B cell (primary cell): ENCODE data around the gene ANGPTL8. TPM values are rescaled to one million over a fixed set of nuclear protein-coding genes. Genes with fewer than 3 reads are reported as not detected.

ENCODE experiments used
- ATAC-seq: fragments of 200-7000 bp; cut with Tn5 transposase; one replicate; pipeline ENCODE4 v1.10.0; 2021; ENCODE audit warnings: low read depth, mild to moderate bottlenecking, moderate number of reproducible peaks, moderate library complexity
- CTCF ChIA-PET: fragments of 350-600 bp; sonication (Branson Sonifier 250); formaldehyde crosslinking; loops from one replicate; lab custom pipeline; 2021; ENCODE audit warnings: antibody characterized with exemption, inconsistent platforms; lab: Charles Lee
- POLR2A ChIA-PET: fragments of 350-600 bp; sonication (Branson Sonifier 250); formaldehyde crosslinking; loops from one replicate; lab custom pipeline; 2021; ENCODE audit warnings: antibody characterized with exemption; lab: Charles Lee
- DNase-seq: peaks from one replicate; pipeline ENCODE4 v3.0.0; 2013
- H2AFZ ChIP-seq: 2 replicates; pipeline ENCODE4 v1.6.1; 2012; ENCODE audit warnings: mild to moderate bottlenecking, low read depth, low read length; ENCODE audit not compliant: insufficient read depth, poor library complexity, severe bottlenecking
- H3K27ac ChIP-seq, 2 donors: 1 replicate in 1 of 2; 2 replicates in 1 of 2; pipeline ENCODE4 v1.5.1; 2012 to 2013; ENCODE audit warnings: low read length in 2 of 2, mild to moderate bottlenecking in 2 of 2, moderate library complexity in 1 of 2
- H3K27me3 ChIP-seq, 4 experiments: fragments of 200-600 bp in 1 of 4; sonication (generic) in 1 of 4; replicated peaks in 1 of 4; 1 replicate in 2 of 4; 2 replicates in 2 of 4; pipeline versions ENCODE4 v1.6.1 to v1.7.0; 2013 to 2016; ENCODE audit warnings: low read length in 3 of 4, mild to moderate bottlenecking in 2 of 4, mixed read lengths in 1 of 4, moderate library complexity in 1 of 4; ENCODE audit not compliant: insufficient read depth in 4 of 4, control insufficient read depth in 3 of 4; ENCODE audit errors: control extremely low read depth in 1 of 4
- H3K36me3 ChIP-seq, 2 experiments: replicated peaks in 1 of 2; 1 replicate in 1 of 2; 2 replicates in 1 of 2; pipeline versions ENCODE4 v1.6.1 to v1.7.1; 2013; ENCODE audit warnings: low read length in 1 of 2; ENCODE audit not compliant: insufficient read depth in 2 of 2, control insufficient read depth in 1 of 2; ENCODE audit errors: control extremely low read depth in 1 of 2, extremely low read depth in 1 of 2
- H3K4me1 ChIP-seq, 2 donors: fragments of 200-600 bp in 1 of 2; sonication (generic) in 1 of 2; 1 replicate in 1 of 2; 2 replicates in 1 of 2; pipeline versions ENCODE4 v1.5.1 to v1.6.1; 2013 to 2017; ENCODE audit warnings: low read length in 2 of 2; ENCODE audit not compliant: control insufficient read depth in 2 of 2, insufficient read depth in 2 of 2
- H3K4me2 ChIP-seq: replicated peaks from 2 replicates; pipeline ENCODE3; 2012; ENCODE audit warnings: mild to moderate bottlenecking, low read depth, low read length; ENCODE audit not compliant: poor library complexity, severe bottlenecking
- H3K4me3 ChIP-seq, 5 experiments: fragments of 200-600 bp in 1 of 5; sonication (generic) in 1 of 5; 1 replicate in 3 of 5; 2 replicates in 2 of 5; pipeline versions ENCODE4 v1.5.1 to v1.7.0; 2011 to 2016; ENCODE audit warnings: low read length in 4 of 5, mild to moderate bottlenecking in 4 of 5, low read depth in 2 of 5, control low read depth in 1 of 5, moderate library complexity in 1 of 5; ENCODE audit not compliant: insufficient read depth in 1 of 5; ENCODE audit errors: control extremely low read depth in 1 of 5, extremely low read depth in 1 of 5
- H3K79me2 ChIP-seq: fragments of 200-600 bp; sonication (generic); one replicate; pipeline ENCODE4 v1.6.0; 2016; ENCODE audit warnings: low read length; ENCODE audit not compliant: control insufficient read depth, insufficient read depth
- H3K9ac ChIP-seq: fragments of 200-600 bp; sonication (generic); 2 replicates; pipeline ENCODE4 v1.6.1; 2017; ENCODE audit warnings: mild to moderate bottlenecking, low read length, moderate library complexity
- H3K9me3 ChIP-seq, 3 donors: one replicate each; pipeline versions ENCODE4 v1.6.1 to v1.7.1; 2013; ENCODE audit warnings: low read length in 2 of 3; ENCODE audit not compliant: control insufficient read depth in 2 of 3, insufficient read depth in 1 of 3; ENCODE audit errors: control extremely low read depth in 1 of 3
- H4K20me1 ChIP-seq: 2 replicates; pipeline ENCODE4 v1.6.0; 2012; ENCODE audit warnings: mild to moderate bottlenecking, low read length; ENCODE audit not compliant: insufficient read depth, control insufficient read depth, poor library complexity, severe bottlenecking
- H3K27ac Mint-ChIP-seq: one replicate; pipeline ENCODE4 v1.8.0; 2021; ENCODE audit warnings: mixed read lengths
- H3K27me3 Mint-ChIP-seq: one replicate; pipeline ENCODE4 v1.8.0; 2021; ENCODE audit warnings: mixed read lengths
- H3K4me1 Mint-ChIP-seq: one replicate; pipeline ENCODE4 v1.8.0; 2021; ENCODE audit warnings: mixed read lengths
- H3K4me3 Mint-ChIP-seq: one replicate; pipeline ENCODE4 v1.8.0; 2021; ENCODE audit warnings: mixed read lengths
- H3K9me3 Mint-ChIP-seq: one replicate; pipeline ENCODE4 v1.8.0; 2022; ENCODE audit warnings: mixed read lengths; ENCODE audit not compliant: insufficient read depth
- CTCF ChIP-seq: fragments of 200-600 bp; IDR thresholded peaks from one replicate; pipeline ENCODE4 v1.8.0; 2022; ENCODE audit warnings: antibody characterized with exemption, mild to moderate bottlenecking
- EZH2 ChIP-seq: IDR thresholded peaks from 2 replicates; pipeline ENCODE4 v1.6.1; 2012; ENCODE audit warnings: borderline replicate concordance, low read depth, mild to moderate bottlenecking, moderate library complexity, low read length; ENCODE audit not compliant: insufficient read depth, poor library complexity, severe bottlenecking
- WGBS: methylation state at CpG from one replicate; pipeline ENCODE4 v1.1.5; 2013; ENCODE audit warnings: missing lambda C conversion rate; ENCODE audit not compliant: insufficient coverage; 5-methylcytosine and 5-hydroxymethylcytosine counted together
- intact Hi-C: fragments of 100-400 bp; cut with micrococcal nuclease; formaldehyde crosslinking; loops from one replicate; pipeline ENCODE4 v1.10.0; 2022
- polyA plus RNA-seq: library from polyadenylated mRNA; depleted of rRNA; stranded (reverse); fragments of >200 nt; gene quantifications from 2 replicates; pipeline ENCODE4 v1.2.3, GENCODE V29; 2012
- total RNA-seq, 2 donors: library from RNA; stranded (reverse); fragments of 120-200 nt in 1 of 2; gene quantifications; 1 replicate in 1 of 2; 2 replicates in 1 of 2; pipeline versions ENCODE4 v1.2.3 to v1.2.4, GENCODE V29; 2013 to 2022

ANGPTL8 gene
- total and polyA plus RNA-seq, 2 donors (not counting 1 experiment from before 2014, with no cell fraction given) = not detected

GRCh38 chr19:11208561-11209471 is 30.6 kb upstream of the ANGPTL8 start:
- Mint-ChIP-seq H3K9me3 (no peaks in the 10 kb centered on the region), H3K27me3 (peaks cover 3% of the 10 kb centered on the region), H3K4me3 (no peak overlapping the region), H3K27ac (peak overlapping the region; percentile 59), H3K4me1 (peaks cover 11% of the 10 kb centered on the region)
- TF ChIP-seq EZH2 = no peak
- TF ChIP-seq CTCF = no peak
- POLR2A ChIA-PET = no interaction called here
- CTCF ChIA-PET = no interaction called here
- Histone ChIP-seq H3K79me2 (no peaks in the 10 kb centered on the region), H3K9me3 (no peaks in the 10 kb centered on the region), H3K27ac (no peak overlapping the region), H3K9ac (no peak overlapping the region), H2AFZ (no peak overlapping the region), H3K4me1 (peaks cover 0 to 8% of the 10 kb centered on the region in 2 donors), H3K27me3 (no peaks in the 10 kb centered on the region), H4K20me1 (no peaks in the 10 kb centered on the region), H3K4me2 (no peak overlapping the region), H3K36me3 (no peaks in the 10 kb centered on the region), H3K4me3 (no peak overlapping the region)
- WGBS = 97% methylated on average over 30 of the region's 38 CpGs
- DNase-seq = no peak
- intact Hi-C loops = no loop called here
- no peak for ATAC-seq
